ENCODE measurements around the gene CYB561D1. TPM values are rescaled to one million over a fixed set of nuclear protein-coding genes. Genes with fewer than 3 reads are reported as not detected.

The CYB561D1 gene
- total RNA-seq, 1 donor from 2014 or later: 10.8 TPM

DNA sequence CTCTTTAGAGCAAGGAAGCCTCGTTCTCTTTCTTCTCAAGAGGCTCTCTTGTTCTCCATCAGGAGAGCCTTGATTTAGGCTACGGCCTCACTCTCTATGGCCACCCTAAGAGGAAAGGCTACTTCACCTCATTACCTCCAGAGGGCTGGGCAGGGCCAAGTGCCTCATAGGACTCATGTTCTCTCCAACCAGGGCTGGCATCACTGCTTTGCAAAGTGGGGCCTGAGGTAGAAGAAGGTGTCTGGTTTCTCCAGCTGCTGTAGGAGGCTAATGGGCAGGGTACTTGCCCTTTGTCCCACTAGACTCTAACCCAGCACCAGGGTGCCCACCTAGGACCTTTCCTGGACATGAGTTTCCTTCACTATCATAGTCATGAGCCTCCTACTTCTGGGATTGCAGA is 12.2 kb upstream of the CYB561D1 start:
- Mint-ChIP-seq H3K9me3 (ENCODE audit: low read depth) (no peaks in the 10 kb centered on the region), H3K4me1 (ENCODE audit: low read depth) (peaks cover 22% of the 10 kb centered on the region), H3K27me3 (ENCODE audit: low read depth) (peaks cover 28% of the 10 kb centered on the region), H3K27ac (ENCODE audit: unreplicated experiment) (no peak overlapping the region), H3K36me3 (ENCODE audit: low read depth) (no peaks in the 10 kb centered on the region), H3K4me3 (ENCODE audit: unreplicated experiment) (no peak overlapping the region)
- DNase-seq (ENCODE audit: low spot score): no peak
- TF ChIP-seq, protein P1, sequence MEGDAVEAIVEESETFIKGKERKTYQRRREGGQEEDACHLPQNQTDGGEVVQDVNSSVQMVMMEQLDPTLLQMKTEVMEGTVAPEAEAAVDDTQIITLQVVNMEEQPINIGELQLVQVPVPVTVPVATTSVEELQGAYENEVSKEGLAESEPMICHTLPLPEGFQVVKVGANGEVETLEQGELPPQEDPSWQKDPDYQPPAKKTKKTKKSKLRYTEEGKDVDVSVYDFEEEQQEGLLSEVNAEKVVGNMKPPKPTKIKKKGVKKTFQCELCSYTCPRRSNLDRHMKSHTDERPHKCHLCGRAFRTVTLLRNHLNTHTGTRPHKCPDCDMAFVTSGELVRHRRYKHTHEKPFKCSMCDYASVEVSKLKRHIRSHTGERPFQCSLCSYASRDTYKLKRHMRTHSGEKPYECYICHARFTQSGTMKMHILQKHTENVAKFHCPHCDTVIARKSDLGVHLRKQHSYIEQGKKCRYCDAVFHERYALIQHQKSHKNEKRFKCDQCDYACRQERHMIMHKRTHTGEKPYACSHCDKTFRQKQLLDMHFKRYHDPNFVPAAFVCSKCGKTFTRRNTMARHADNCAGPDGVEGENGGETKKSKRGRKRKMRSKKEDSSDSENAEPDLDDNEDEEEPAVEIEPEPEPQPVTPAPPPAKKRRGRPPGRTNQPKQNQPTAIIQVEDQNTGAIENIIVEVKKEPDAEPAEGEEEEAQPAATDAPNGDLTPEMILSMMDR (IDR thresholded peaks at IDR 0.05): no peak

DNA sequence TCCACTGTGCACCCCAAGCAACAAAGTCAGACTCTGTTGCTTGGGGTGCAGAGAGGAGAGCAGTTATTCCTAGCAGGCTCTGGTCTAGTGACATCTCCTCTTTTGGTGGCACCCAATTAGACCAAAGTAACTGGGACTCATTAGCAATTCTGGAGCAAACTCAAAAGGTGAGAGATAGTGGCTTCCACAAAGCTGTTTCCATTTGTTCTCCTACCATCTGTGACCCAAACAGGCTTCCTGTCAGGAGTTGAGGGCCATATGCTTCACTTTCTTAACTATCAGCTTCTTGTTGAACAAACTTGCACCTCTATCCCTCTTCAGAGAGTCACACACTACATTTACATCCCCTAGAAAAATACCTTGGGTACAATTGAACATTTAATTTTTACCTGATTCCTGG is 11.7 kb upstream of the CYB561D1 start:
- H3K4me1 Mint-ChIP-seq (ENCODE audit: low read depth): peaks cover 22% of the 10 kb centered on the region
- H3K27ac Mint-ChIP-seq (ENCODE audit: unreplicated experiment): no peak overlapping the region
- peaks cover 28% of the 10 kb centered on the region for H3K27me3 Mint-ChIP-seq (ENCODE audit: low read depth)
- no peak for DNase-seq (ENCODE audit: low spot score)
- H3K9me3 Mint-ChIP-seq (ENCODE audit: low read depth): no peaks in the 10 kb centered on the region
- no peak overlapping the region for H3K4me3 Mint-ChIP-seq (ENCODE audit: unreplicated experiment)
- no peaks in the 10 kb centered on the region for H3K36me3 Mint-ChIP-seq (ENCODE audit: low read depth)
- TF ChIP-seq, protein P1 (IDR thresholded peaks at IDR 0.05): no peak

DNA sequence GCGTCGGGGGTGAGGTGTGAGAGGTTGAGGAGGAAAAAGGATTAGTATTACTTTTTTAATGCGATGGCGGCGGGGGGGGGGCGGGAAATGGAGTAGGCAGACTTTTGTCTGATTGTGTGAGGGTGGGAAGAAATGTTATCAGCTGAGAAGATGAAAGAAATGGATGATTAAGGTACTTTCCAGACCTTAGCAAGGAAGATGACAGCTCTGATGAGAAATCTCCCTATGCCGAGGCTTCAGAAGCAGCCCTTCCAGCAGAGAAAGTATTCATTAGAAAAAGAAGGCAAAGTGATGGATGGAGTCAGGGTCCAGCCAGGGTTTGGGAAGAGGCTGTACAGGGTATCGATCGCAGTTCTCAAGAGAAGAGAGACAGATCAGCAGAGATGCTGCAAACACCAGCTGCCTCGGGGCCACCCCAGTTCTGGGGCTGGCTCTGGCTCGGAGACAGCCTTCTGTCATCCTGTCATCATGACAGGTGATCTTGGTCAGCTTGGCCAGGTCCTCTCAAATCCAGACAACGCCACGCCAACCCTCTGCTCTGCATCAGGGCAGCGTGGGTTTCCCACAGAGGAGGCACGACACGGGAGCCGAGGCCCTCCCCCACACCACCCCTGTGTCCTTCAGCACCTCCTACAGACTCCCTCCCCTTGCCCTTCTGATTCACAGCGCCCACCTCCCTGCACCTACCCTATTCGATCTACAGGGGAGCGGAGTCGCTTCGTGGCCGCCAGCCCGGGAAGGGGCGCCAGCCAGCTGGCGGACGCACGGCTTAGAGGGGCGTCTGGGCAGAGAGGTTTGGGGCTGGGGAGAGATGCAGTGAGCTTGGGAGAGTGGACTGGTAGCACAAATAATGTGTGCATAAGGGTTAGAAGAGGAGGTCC is 10.9 kb upstream of the CYB561D1 start:
- DNase-seq (ENCODE audit: low spot score): no peak
- Mint-ChIP-seq H3K36me3 (ENCODE audit: low read depth) (peaks cover 3% of the 10 kb centered on the region), H3K4me3 (ENCODE audit: unreplicated experiment) (peak overlapping the region; percentile 90), H3K9me3 (ENCODE audit: low read depth) (no peaks in the 10 kb centered on the region), H3K27me3 (ENCODE audit: low read depth) (peaks cover 27% of the 10 kb centered on the region), H3K27ac (ENCODE audit: unreplicated experiment) (peak overlapping the region; percentile 73), H3K4me1 (ENCODE audit: low read depth) (peaks cover 22% of the 10 kb centered on the region)
- TF ChIP-seq, protein P1 (IDR thresholded peaks at IDR 0.05): peak; percentile 26

DNA sequence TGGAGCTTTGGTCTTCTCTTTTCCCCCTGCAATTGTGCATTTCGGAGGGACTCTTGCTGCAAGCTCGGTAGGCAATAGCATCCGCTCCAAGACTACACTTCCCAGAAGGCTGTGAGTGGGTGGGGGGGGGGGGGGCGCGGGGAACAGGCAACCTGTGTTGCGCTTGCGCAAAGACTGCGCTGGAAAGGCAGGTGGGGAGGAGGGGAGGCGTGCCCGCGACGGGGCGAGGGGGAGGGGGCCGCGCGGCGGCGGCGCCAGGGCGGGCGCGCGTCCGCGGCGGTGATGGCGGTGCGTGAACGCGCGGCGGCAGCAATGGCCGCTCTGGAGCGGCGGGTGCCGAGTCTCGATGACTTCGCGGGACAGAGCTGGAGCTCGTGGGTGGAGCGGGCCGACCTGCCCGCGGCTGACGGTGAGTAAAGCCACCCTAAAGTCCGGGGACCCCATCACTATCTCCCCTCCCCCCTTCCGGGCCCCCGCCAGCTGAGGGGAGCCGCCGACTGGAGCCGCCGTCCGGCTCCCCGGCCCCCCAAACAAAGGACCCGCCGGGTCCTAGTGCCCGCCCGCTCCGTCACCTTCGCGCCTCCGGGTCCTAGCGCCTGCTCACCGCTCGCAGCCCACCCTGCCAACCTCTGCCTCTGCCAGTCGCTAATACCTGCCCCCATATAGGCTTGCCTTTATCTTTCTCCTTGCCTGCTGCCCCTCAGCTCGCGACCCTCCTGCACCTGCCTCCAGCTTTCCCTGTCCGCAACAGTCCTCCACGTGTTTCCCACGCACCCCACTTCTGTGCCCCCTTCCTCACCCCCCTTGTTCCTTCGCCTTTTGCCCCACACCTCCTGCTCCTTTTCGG is 10.0 kb upstream of the CYB561D1 start, which contains the start of gene ATXN7L2:
Gene ATXN7L2 (plus strand): TSS at position 234 of the 847 bp plus-strand sequence. CDS start 49 bp downstream, at position 283.
- TF ChIP-seq, protein P1 (IDR thresholded peaks at IDR 0.05): no peak
- peaks cover 3% of the 10 kb centered on the region for H3K36me3 Mint-ChIP-seq (ENCODE audit: low read depth)
- peak within 1 kb of the TSS; percentile 92 for H3K27ac Mint-ChIP-seq (ENCODE audit: unreplicated experiment)
- peaks cover 22% of the 10 kb centered on the region for H3K4me1 Mint-ChIP-seq (ENCODE audit: low read depth)
- no peaks in the 10 kb centered on the region for H3K9me3 Mint-ChIP-seq (ENCODE audit: low read depth)
- no peak for DNase-seq (ENCODE audit: low spot score)
- H3K27me3 Mint-ChIP-seq (ENCODE audit: low read depth): peaks cover 19% of the 10 kb centered on the region
- H3K4me3 Mint-ChIP-seq (ENCODE audit: unreplicated experiment): peak within 1 kb of the TSS; percentile 90

DNA sequence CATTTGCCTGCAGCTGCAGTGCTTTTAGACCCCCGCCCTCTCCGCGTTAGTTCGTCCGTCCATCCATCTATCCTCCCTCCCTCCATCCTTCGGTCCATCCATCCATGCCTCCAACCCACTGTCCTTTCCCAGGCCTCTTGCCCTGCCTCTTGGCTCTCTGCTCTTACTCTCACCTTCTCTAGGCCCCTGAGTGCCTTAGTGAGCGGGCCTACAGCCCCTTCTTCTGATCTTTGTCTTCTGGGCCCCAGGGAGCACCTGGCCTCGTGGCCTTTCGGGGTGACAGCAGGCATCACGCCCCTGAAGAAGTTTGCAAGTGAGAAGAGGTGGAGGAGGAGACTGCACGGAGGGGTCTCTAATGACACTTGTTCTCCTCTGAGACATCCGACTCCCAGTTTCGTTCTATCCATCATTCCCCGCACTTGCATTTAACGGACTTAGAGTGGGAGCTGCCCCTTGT is 9.3 kb upstream of the CYB561D1 start:
- Mint-ChIP-seq H3K9me3 (ENCODE audit: low read depth) (no peaks in the 10 kb centered on the region), H3K27ac (ENCODE audit: unreplicated experiment) (no peak overlapping the region), H3K4me1 (ENCODE audit: low read depth) (peaks cover 22% of the 10 kb centered on the region), H3K27me3 (ENCODE audit: low read depth) (peaks cover 15% of the 10 kb centered on the region), H3K36me3 (ENCODE audit: low read depth) (peaks cover 4% of the 10 kb centered on the region), H3K4me3 (ENCODE audit: unreplicated experiment) (peak overlapping the region; percentile 90)
- DNase-seq (ENCODE audit: low spot score): no peak
- TF ChIP-seq, protein P1 (IDR thresholded peaks at IDR 0.05): no peak
